Naive thymus-derived CD4-positive, alpha-beta T cell (primary cell): ENCODE data around the gene RAD51B. TPM values are rescaled to one million over a fixed set of nuclear protein-coding genes. Genes with fewer than 3 reads are reported as not detected.

Experiments
- ATAC-seq: fragments of 150-1000 bp; cut with Tn5 transposase; 2 replicates; pipeline ENCODE4 v1.10.0; 2021; ENCODE audit warnings: mild to moderate bottlenecking, moderate library complexity
- CTCF ChIA-PET: fragments of 350-600 bp; sonication (Branson Sonifier 250); formaldehyde crosslinking; loops from one replicate; lab custom pipeline; 2021; ENCODE audit warnings: antibody characterized with exemption; lab: Charles Lee
- POLR2A ChIA-PET: fragments of 350-600 bp; sonication (Branson Sonifier 250); formaldehyde crosslinking; loops from one replicate; lab custom pipeline; 2021; ENCODE audit warnings: antibody characterized with exemption, inconsistent platforms; lab: Charles Lee
- DNase-seq, 9 donors: peaks; one replicate each; pipeline versions ENCODE4 v3.0.0 to v3.0.0-alpha.2; 2020 to 2022; ENCODE audit warnings: mixed read lengths in 1 of 9
- H3K27ac ChIP-seq: one replicate; pipeline ENCODE4 v1.7.0; 2013; ENCODE audit warnings: mild to moderate bottlenecking, low read depth, low read length, moderate library complexity
- H3K27me3 ChIP-seq, 2 donors: one replicate each; pipeline ENCODE4 v1.7.0; 2013; ENCODE audit warnings: low read length in 2 of 2, mild to moderate bottlenecking in 2 of 2, moderate library complexity in 2 of 2; ENCODE audit not compliant: control insufficient read depth in 2 of 2, insufficient read depth in 2 of 2
- H3K36me3 ChIP-seq, 3 experiments: 1 replicate in 2 of 3; 2 replicates in 1 of 3; pipeline ENCODE4 v1.7.0; 2013; ENCODE audit warnings: low read length in 3 of 3, mild to moderate bottlenecking in 3 of 3, moderate library complexity in 1 of 3; ENCODE audit not compliant: insufficient read depth in 3 of 3, control insufficient read depth in 2 of 3
- H3K4me1 ChIP-seq, 2 donors: one replicate each; pipeline ENCODE4 v1.7.0; 2013; ENCODE audit warnings: low read length in 2 of 2, mild to moderate bottlenecking in 2 of 2, moderate library complexity in 1 of 2; ENCODE audit not compliant: control insufficient read depth in 2 of 2, insufficient read depth in 2 of 2
- H3K4me3 ChIP-seq: 2 replicates; pipeline ENCODE4 v1.7.0; 2013; ENCODE audit warnings: mild to moderate bottlenecking, low read length
- H3K9me3 ChIP-seq, 3 experiments: 1 replicate in 2 of 3; 2 replicates in 1 of 3; pipeline ENCODE4 v1.7.0; 2013; ENCODE audit warnings: low read length in 3 of 3; ENCODE audit not compliant: control insufficient read depth in 2 of 3
- H3K27ac Mint-ChIP-seq, 9 donors: one replicate each; pipeline ENCODE4 v1.8.0; 2020 to 2022; ENCODE audit warnings: mixed read lengths in 9 of 9, mild to moderate bottlenecking in 8 of 9, moderate library complexity in 5 of 9, inconsistent platforms in 2 of 9
- H3K27me3 Mint-ChIP-seq, 5 donors: one replicate each; pipeline ENCODE4 v1.8.0; 2021 to 2022; ENCODE audit warnings: mixed read lengths in 5 of 5, mild to moderate bottlenecking in 1 of 5
- H3K36me3 Mint-ChIP-seq, 5 donors: one replicate each; pipeline ENCODE4 v1.8.0; 2020 to 2022; ENCODE audit warnings: mixed read lengths in 5 of 5, mild to moderate bottlenecking in 3 of 5, inconsistent platforms in 1 of 5
- H3K4me1 Mint-ChIP-seq, 7 donors: one replicate each; pipeline ENCODE4 v1.8.0; 2020 to 2022; ENCODE audit warnings: mixed read lengths in 7 of 7, mild to moderate bottlenecking in 3 of 7, inconsistent platforms in 1 of 7
- H3K4me3 Mint-ChIP-seq, 10 donors: one replicate each; pipeline ENCODE4 v1.8.0; 2020 to 2022; ENCODE audit warnings: mild to moderate bottlenecking in 10 of 10, mixed read lengths in 10 of 10, moderate library complexity in 6 of 10, inconsistent platforms in 2 of 10
- H3K9me3 Mint-ChIP-seq, 11 donors: one replicate each; pipeline ENCODE4 v1.8.0; 2020 to 2022; ENCODE audit warnings: mixed read lengths in 11 of 11, mild to moderate bottlenecking in 4 of 11, inconsistent platforms in 1 of 11, moderate library complexity in 1 of 11
- intact Hi-C, 2 donors: fragments of 100-400 bp; cut with micrococcal nuclease; formaldehyde crosslinking; loops; one replicate each; pipeline ENCODE4 v1.15.1; 2023
- polyA plus RNA-seq, 2 donors: library from polyadenylated mRNA; unstranded; fragments of 300-500 nt; fragmentation: Illumina TruSeq; gene quantifications; one replicate each; pipeline ENCODE4 v1.2.3, GENCODE V29; 2021
- total RNA-seq, 6 experiments: library from RNA in 5 of 6; stranded (reverse) in 5 of 6; gene quantifications; 1 replicate in 5 of 6; 2 replicates in 1 of 6; pipeline ENCODE4 v1.2.3 and lab custom pipeline; 2021 to 2026

RAD51B gene
- total and polyA plus RNA-seq, 7 experiments from 2014 or later, result 15.0 to 42.2 (median 28.8) TPM

GRCh38 chr14:68495101-68496039 lies 675.8 kb downstream of the RAD51B start:
- H3K4me3 Mint-ChIP-seq, result peak overlapping the region in 9 of 10 donors; percentile 17 to 78 (median 74)
- peaks cover 0 to 85% (median 66%) of the 10 kb centered on the region in 7 donors for H3K4me1 Mint-ChIP-seq

DNA sequence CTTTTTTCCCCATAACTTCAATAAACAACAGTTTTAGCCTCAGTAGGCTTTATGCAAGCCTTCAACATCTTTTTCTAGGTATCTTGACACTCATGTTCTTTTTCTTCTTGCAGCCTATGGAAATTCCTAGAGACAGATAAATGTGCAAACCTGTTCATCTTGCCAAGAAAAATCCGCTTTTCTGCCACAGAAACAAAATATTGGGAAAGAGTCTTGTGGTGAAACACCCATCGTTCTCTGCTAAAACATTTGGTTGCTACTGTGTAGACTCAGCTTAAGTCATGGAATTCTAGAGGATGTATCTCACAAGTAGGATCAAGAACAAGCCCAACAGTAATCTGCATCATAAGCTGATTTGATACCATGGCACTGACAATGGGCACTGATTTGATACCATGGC lies 677.4 kb downstream of the RAD51B start:
- peaks cover 0 to 40% of the 10 kb centered on the region in 2 donors for H3K4me1 ChIP-seq
- Mint-ChIP-seq H3K27me3 (no peaks in the 10 kb centered on the region), H3K9me3 (no peaks in the 10 kb centered on the region), H3K4me3 (no peak overlapping the region), H3K27ac (peak overlapping the region in 5 of 9 donors; percentile 1 to 73 (median 21)), H3K4me1 (peaks cover 0 to 96% (median 79%) of the 10 kb centered on the region in 7 donors), H3K36me3 (peaks cover 0 to 11% (median 2%) of the 10 kb centered on the region in 5 donors)
- no peak for DNase-seq
- no peak overlapping the region for H3K27ac ChIP-seq
- H3K27me3 ChIP-seq, result no peaks in the 10 kb centered on the region
- H3K4me3 ChIP-seq, result no peak overlapping the region
- H3K36me3 ChIP-seq, result no peaks in the 10 kb centered on the region
- ChIA-PET CTCF (interaction anchor here (0.6 to 1.2 kb wide), 2 partner anchors 9 to 365 kb away, joined by 3 read pairs; no protein-coding TSS in a partner anchor), POLR2A (interaction anchor here (0.6 kb wide), 1 partner anchor 355 kb away, joined by 4 read pairs; no protein-coding TSS in a partner anchor)
- intact Hi-C loops, result no loop called here
- ATAC-seq, result no peak
- H3K9me3 ChIP-seq, result no peaks in the 10 kb centered on the region

More at GRCh38 chr14:68495101-68496039, 675.8 kb downstream of the RAD51B start:
- Histone ChIP-seq H3K4me3 (no peak overlapping the region), H3K27ac (peak overlapping the region; percentile 45), H3K36me3 (no peaks in the 10 kb centered on the region), H3K9me3 (no peaks in the 10 kb centered on the region), H3K4me1 (peaks cover 0 to 25% of the 10 kb centered on the region in 2 donors), H3K27me3 (no peaks in the 10 kb centered on the region)
- intact Hi-C loops, result loop anchor here in 1 of 2 donors (1.0 kb wide), 2 partner anchors 11 kb away; no protein-coding TSS in a partner anchor
- no peaks in the 10 kb centered on the region for H3K9me3 Mint-ChIP-seq
- ChIA-PET POLR2A (interaction anchor here (0.8 to 2.7 kb wide), 9 partner anchors 10 to 298 kb away, joined by 3 to 32 read pairs (median 3); partner anchors contain the start of gene ZFP36L1), CTCF (interaction anchor here (0.6 to 1.8 kb wide), 4 partner anchors 10 to 245 kb away, joined by 3 to 6 read pairs (median 3); no protein-coding TSS in a partner anchor)
- no peaks in the 10 kb centered on the region for H3K27me3 Mint-ChIP-seq
- ATAC-seq, result peak; percentile 83
- peaks cover 0 to 11% (median 2%) of the 10 kb centered on the region in 5 donors for H3K36me3 Mint-ChIP-seq
- DNase-seq, result peak in 7 of 9 donors; percentile 18 to 70 (median 60)
- peak overlapping the region in 8 of 9 donors; percentile 39 to 90 (median 86) for H3K27ac Mint-ChIP-seq

DNA sequence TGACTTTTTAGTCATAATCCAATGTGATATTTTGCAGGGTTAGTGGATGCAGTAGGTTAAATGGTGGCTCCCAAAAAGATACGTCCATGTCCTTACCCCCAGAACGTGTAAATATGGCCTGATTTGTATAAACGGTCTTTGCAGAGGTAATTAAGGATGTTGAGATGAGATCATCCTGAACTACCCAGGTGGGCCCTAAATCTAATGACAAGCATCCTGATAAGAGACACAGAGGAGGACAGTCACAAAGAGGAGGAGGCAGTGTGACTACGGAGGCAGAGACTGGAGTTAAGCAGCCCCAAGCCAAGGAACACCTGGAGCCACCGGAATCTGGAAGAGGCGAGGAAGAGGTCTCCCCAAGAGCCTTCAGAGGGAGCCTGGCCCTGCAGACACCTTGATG lies 679.9 kb downstream of the RAD51B start:
- intact Hi-C loops, result no loop called here
- Mint-ChIP-seq H3K9me3 (no peaks in the 10 kb centered on the region), H3K4me3 (peak overlapping the region in 1 of 10 donors; percentile 15), H3K27me3 (no peaks in the 10 kb centered on the region), H3K36me3 (peaks cover 0 to 11% (median 1%) of the 10 kb centered on the region in 5 donors), H3K27ac (peak overlapping the region in 4 of 9 donors; percentile 15 to 68 (median 34)), H3K4me1 (peaks cover 0 to 97% (median 87%) of the 10 kb centered on the region in 7 donors)
- H3K27me3 ChIP-seq, result no peaks in the 10 kb centered on the region
- no peak for ATAC-seq
- CTCF ChIA-PET, result no interaction called here
- no peaks in the 10 kb centered on the region for H3K36me3 ChIP-seq
- H3K9me3 ChIP-seq, result no peaks in the 10 kb centered on the region
- DNase-seq, result no peak
- H3K4me3 ChIP-seq, result no peak overlapping the region
- peaks cover 0 to 53% of the 10 kb centered on the region in 2 donors for H3K4me1 ChIP-seq
- H3K27ac ChIP-seq, result no peak overlapping the region
- POLR2A ChIA-PET, result interaction anchor here (2.2 kb wide), 1 partner anchor 8 kb away, joined by 11 read pairs; no protein-coding TSS in a partner anchor

- peaks cover 6 to 97% (median 87%) of the 10 kb centered on the region in 7 donors for H3K4me1 Mint-ChIP-seq
- no peaks in the 10 kb centered on the region for H3K9me3 ChIP-seq
- peaks cover 0 to 11% (median 0%) of the 10 kb centered on the region in 5 donors for H3K36me3 Mint-ChIP-seq
- intact Hi-C loops, result no loop called here
- DNase-seq (no peak), ATAC-seq (no peak)
- no peak overlapping the region for H3K27ac ChIP-seq
- no peaks in the 10 kb centered on the region for H3K36me3 ChIP-seq
- no peaks in the 10 kb centered on the region for H3K27me3 Mint-ChIP-seq
- H3K9me3 Mint-ChIP-seq, result no peaks in the 10 kb centered on the region
- POLR2A ChIA-PET, result interaction anchor here (0.9 kb wide), 1 partner anchor 11 kb away, joined by 3 read pairs; no protein-coding TSS in a partner anchor
- H3K4me3 ChIP-seq, result no peak overlapping the region
- H3K27me3 ChIP-seq, result no peaks in the 10 kb centered on the region
- peak overlapping the region in 7 of 9 donors; percentile 18 to 84 (median 60) for H3K27ac Mint-ChIP-seq
- peak overlapping the region in 5 of 10 donors; percentile 29 to 58 (median 43) for H3K4me3 Mint-ChIP-seq
- CTCF ChIA-PET, result no interaction called here
- peaks cover 6 to 52% of the 10 kb centered on the region in 2 donors for H3K4me1 ChIP-seq
Observed at GRCh38 chr14:68501171-68501570, 681.6 kb downstream of the RAD51B start.

DNA sequence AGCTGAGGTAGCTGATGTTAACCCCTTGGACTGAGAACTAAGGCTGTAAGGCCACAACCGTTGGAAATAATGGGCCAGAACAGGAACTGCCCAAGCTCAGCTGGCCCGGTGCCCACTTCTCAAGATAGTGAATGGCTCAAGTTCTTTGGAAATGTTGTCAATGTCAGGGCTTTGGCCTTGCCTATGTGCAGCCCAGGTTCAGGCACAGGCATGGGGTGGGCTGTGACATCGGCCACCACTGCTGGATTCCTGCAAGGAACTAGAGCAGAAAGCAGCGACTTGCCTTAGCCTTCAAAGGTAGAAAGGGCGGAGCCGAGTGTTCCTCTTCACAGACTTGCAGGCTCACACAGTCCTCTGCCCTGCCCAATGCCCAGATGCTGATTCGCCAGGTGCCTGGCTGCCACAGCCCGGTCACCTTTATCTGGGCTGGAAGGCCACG lies 682.1 kb downstream of the RAD51B start:
- intact Hi-C loops, result no loop called here
- no peaks in the 10 kb centered on the region for H3K27me3 ChIP-seq
- DNase-seq (no peak), ATAC-seq (no peak)
- Mint-ChIP-seq H3K9me3 (no peaks in the 10 kb centered on the region), H3K36me3 (peaks cover 0 to 11% (median under 1%) of the 10 kb centered on the region in 5 donors), H3K27me3 (no peaks in the 10 kb centered on the region), H3K4me3 (peak overlapping the region in 3 of 10 donors; percentile 38 to 58 (median 53)), H3K27ac (peak overlapping the region in 4 of 9 donors; percentile 59 to 79 (median 66)), H3K4me1 (peaks cover 10 to 97% (median 87%) of the 10 kb centered on the region in 7 donors)
- H3K36me3 ChIP-seq, result no peaks in the 10 kb centered on the region
- H3K27ac ChIP-seq, result no peak overlapping the region
- peaks cover 11 to 52% of the 10 kb centered on the region in 2 donors for H3K4me1 ChIP-seq
- no peak overlapping the region for H3K4me3 ChIP-seq
- H3K9me3 ChIP-seq, result no peaks in the 10 kb centered on the region
- ChIA-PET POLR2A (interaction anchor here (0.9 kb wide), 1 partner anchor 12 kb away, joined by 3 read pairs; no protein-coding TSS in a partner anchor), CTCF (no interaction called here)

DNA sequence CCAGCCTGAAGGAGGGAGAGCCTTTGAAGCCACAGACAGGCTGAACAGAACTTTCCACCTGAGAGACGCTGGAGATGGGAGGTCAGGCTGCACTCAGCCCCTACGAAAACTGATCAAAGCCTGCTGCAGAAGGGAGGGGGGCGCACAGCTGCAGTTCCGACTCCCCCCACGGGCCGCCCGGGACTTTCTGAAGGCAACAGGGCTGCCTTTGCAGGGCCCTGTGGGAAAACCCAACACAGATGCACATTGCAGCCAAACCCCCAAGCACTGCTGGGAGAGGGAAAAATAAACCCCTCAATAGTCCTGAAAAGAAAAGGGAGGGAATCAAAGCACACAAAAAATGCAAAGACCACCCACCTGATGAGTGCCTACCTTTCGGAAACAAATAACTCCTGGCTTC lies 682.7 kb downstream of the RAD51B start:
- ATAC-seq (no peak), DNase-seq (no peak)
- no peaks in the 10 kb centered on the region for H3K27me3 Mint-ChIP-seq
- ChIA-PET CTCF (no interaction called here), POLR2A (interaction anchor here (7.3 kb wide), 1 partner anchor 287 kb away, joined by 149 read pairs; the partner anchor contains the start of gene ZFP36L1)
- H3K9me3 Mint-ChIP-seq, result no peaks in the 10 kb centered on the region
- peak overlapping the region in 3 of 9 donors; percentile 41 to 63 (median 59) for H3K27ac Mint-ChIP-seq
- intact Hi-C loops, result no loop called here
- no peak overlapping the region for H3K27ac ChIP-seq
- H3K36me3 Mint-ChIP-seq, result peaks cover 0 to 11% (median 1%) of the 10 kb centered on the region in 5 donors
- peak overlapping the region in 5 of 10 donors; percentile 6 to 41 (median 19) for H3K4me3 Mint-ChIP-seq
- no peaks in the 10 kb centered on the region for H3K27me3 ChIP-seq
- peaks cover 16 to 97% (median 87%) of the 10 kb centered on the region in 7 donors for H3K4me1 Mint-ChIP-seq
- no peak overlapping the region for H3K4me3 ChIP-seq
- H3K9me3 ChIP-seq, result no peaks in the 10 kb centered on the region
- peaks cover 17 to 56% of the 10 kb centered on the region in 2 donors for H3K4me1 ChIP-seq
- H3K36me3 ChIP-seq, result no peaks in the 10 kb centered on the region
